ENCODE results near the gene ALX1. TPM values are rescaled to one million over a fixed set of nuclear protein-coding genes. Genes with fewer than 3 reads are reported as not detected.

ALX1 gene
- total and polyA plus RNA-seq, 2 donors (not counting 1 experiment from before 2014, with no cell fraction given): not detected

DNA sequence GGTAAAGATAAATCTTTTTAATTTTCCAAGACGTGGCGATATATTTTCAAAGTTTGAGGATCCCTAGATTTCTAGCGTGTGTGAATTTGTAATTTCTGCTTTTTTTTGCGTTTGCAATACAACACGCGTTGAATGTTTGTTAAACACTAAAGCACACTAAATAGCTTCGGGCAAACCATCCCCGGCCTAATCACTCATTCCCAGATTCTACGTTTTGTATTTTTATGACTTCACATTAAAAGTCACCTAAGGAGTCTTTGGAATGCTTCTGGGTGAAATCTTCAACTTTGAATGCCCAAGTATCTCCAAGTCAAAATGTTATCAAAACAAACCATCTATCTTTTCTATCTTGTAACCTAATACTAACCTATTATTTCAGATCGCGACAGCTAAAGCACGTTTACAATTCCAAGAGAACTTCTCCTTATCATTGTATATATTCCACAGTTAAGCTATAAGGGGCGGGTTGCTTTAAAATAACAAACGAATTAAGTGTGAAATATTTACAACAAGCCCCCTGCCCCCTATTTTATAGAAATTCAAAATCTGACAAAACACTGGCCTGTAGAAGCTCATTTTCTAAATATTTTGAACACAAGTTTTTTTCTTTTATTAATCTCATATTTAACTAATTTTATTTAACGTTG is 1.1 kb downstream of the ALX1 start:
- Histone ChIP-seq H3K4me2 (ENCODE audit: extremely low read depth, insufficient read depth, low read length) (no peak overlapping the region), H3K9ac (ENCODE audit: insufficient read depth, low read length) (no peak overlapping the region), H3K9me3 (ENCODE audit: control insufficient read depth, insufficient read depth, low read depth, low read length) (no peaks in the 10 kb centered on the region), H4K20me1 (ENCODE audit: control insufficient read depth, extremely low read depth, insufficient read depth, low read length) (no peaks in the 10 kb centered on the region), H3K4me1 (ENCODE audit: control insufficient read depth, extremely low read depth, insufficient read depth, low read length) (no peaks in the 10 kb centered on the region), H3K4me3 (replicated peaks in 1 of 4; ENCODE audit: control extremely low read depth in 1 of 4, insufficient read depth in 1 of 4, low read depth in 3 of 4, low read length in 4 of 4) (peak overlapping the region in 3 of 4 experiments; percentile 32 to 65 (median 52)), H3K36me3 (ENCODE audit: control insufficient read depth, insufficient read depth, low read length) (no peaks in the 10 kb centered on the region), H3K27me3 (ENCODE audit: control insufficient read depth, insufficient read depth, low read length) (peaks cover 14% of the 10 kb centered on the region), H3K27ac (ENCODE audit: insufficient read depth, low read length) (no peak overlapping the region), H2AFZ (ENCODE audit: low read length) (no peak overlapping the region), H3K79me2 (ENCODE audit: control insufficient read depth, insufficient read depth, low read length) (no peaks in the 10 kb centered on the region)
- TF ChIP-seq EZH2 (IDR thresholded peaks at IDR 0.05; ENCODE audit: low read length, missing control alignments): no peak
- TF ChIP-seq, protein P1, sequence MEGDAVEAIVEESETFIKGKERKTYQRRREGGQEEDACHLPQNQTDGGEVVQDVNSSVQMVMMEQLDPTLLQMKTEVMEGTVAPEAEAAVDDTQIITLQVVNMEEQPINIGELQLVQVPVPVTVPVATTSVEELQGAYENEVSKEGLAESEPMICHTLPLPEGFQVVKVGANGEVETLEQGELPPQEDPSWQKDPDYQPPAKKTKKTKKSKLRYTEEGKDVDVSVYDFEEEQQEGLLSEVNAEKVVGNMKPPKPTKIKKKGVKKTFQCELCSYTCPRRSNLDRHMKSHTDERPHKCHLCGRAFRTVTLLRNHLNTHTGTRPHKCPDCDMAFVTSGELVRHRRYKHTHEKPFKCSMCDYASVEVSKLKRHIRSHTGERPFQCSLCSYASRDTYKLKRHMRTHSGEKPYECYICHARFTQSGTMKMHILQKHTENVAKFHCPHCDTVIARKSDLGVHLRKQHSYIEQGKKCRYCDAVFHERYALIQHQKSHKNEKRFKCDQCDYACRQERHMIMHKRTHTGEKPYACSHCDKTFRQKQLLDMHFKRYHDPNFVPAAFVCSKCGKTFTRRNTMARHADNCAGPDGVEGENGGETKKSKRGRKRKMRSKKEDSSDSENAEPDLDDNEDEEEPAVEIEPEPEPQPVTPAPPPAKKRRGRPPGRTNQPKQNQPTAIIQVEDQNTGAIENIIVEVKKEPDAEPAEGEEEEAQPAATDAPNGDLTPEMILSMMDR (conservative IDR thresholded peaks at IDR 0.05 in 1 of 2, IDR thresholded peaks at IDR 0.05 in 1 of 2; ENCODE audit: low read depth in 1 of 2, low read length in 2 of 2): no peak
- DNase-seq (ENCODE audit: low read depth in 2 of 2): peak; percentile 4 to 39

DNA sequence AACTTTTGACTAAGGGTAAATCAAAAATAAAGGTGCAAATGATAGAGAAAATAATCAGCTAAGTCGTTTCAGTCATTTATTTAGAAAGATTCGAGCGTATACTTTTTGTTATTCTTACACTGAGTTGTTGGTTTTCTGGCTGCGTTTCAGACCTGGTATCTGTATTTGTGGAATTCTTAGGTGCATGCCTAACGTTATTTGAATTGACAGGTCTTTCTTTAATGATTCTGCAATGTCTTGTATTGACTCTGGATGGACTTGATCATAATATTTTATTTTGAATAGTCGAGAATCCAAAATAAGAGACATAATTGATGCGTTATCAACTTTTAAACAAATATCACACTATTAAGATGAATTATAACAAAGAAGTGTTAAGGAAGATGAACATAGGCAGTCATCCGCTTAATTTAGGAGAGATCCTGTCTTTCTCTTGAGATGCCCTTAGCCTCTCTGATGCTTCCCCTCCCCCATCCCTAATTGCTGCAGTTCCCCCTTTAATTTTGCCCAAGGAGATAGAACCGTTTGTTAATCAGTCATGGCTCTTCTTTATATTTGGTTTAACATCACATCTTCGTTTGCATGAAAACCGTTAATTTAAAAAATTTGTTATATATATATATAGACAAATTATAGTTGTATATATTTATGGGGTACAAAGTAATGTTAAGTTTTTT is 1.8 kb downstream of the ALX1 start:
- Histone ChIP-seq H3K79me2 (ENCODE audit: control insufficient read depth, insufficient read depth, low read length) (no peaks in the 10 kb centered on the region), H3K36me3 (ENCODE audit: control insufficient read depth, insufficient read depth, low read length) (no peaks in the 10 kb centered on the region), H3K4me1 (ENCODE audit: control insufficient read depth, extremely low read depth, insufficient read depth, low read length) (no peaks in the 10 kb centered on the region), H3K9ac (ENCODE audit: insufficient read depth, low read length) (no peak overlapping the region), H3K4me2 (ENCODE audit: extremely low read depth, insufficient read depth, low read length) (no peak overlapping the region), H3K27ac (ENCODE audit: insufficient read depth, low read length) (no peak overlapping the region), H4K20me1 (ENCODE audit: control insufficient read depth, extremely low read depth, insufficient read depth, low read length) (no peaks in the 10 kb centered on the region), H3K9me3 (ENCODE audit: control insufficient read depth, insufficient read depth, low read depth, low read length) (no peaks in the 10 kb centered on the region), H3K27me3 (ENCODE audit: control insufficient read depth, insufficient read depth, low read length) (peaks cover 14% of the 10 kb centered on the region), H2AFZ (ENCODE audit: low read length) (no peak overlapping the region), H3K4me3 (replicated peaks in 1 of 4; ENCODE audit: control extremely low read depth in 1 of 4, insufficient read depth in 1 of 4, low read depth in 3 of 4, low read length in 4 of 4) (no peak overlapping the region)
- DNase-seq (ENCODE audit: low read depth in 2 of 2): no peak
- no peak for TF ChIP-seq EZH2 (IDR thresholded peaks at IDR 0.05; ENCODE audit: low read length, missing control alignments)
- TF ChIP-seq, protein P1 (conservative IDR thresholded peaks at IDR 0.05 in 1 of 2, IDR thresholded peaks at IDR 0.05 in 1 of 2; ENCODE audit: low read depth in 1 of 2, low read length in 2 of 2): no peak

- no peaks in the 10 kb centered on the region for H3K36me3 ChIP-seq (ENCODE audit: control insufficient read depth, insufficient read depth, low read length)
- H3K4me3 ChIP-seq (replicated peaks in 1 of 4; ENCODE audit: control extremely low read depth in 1 of 4, insufficient read depth in 1 of 4, low read depth in 3 of 4, low read length in 4 of 4): no peak overlapping the region
- H3K4me1 ChIP-seq (ENCODE audit: control insufficient read depth, extremely low read depth, insufficient read depth, low read length): no peaks in the 10 kb centered on the region
- no peak overlapping the region for H3K4me2 ChIP-seq (ENCODE audit: extremely low read depth, insufficient read depth, low read length)
- H3K27ac ChIP-seq (ENCODE audit: insufficient read depth, low read length): no peak overlapping the region
- H3K9ac ChIP-seq (ENCODE audit: insufficient read depth, low read length): no peak overlapping the region
- no peaks in the 10 kb centered on the region for H3K9me3 ChIP-seq (ENCODE audit: control insufficient read depth, insufficient read depth, low read depth, low read length)
- H2AFZ ChIP-seq (ENCODE audit: low read length): no peak overlapping the region
- H3K79me2 ChIP-seq (ENCODE audit: control insufficient read depth, insufficient read depth, low read length): no peaks in the 10 kb centered on the region
- H4K20me1 ChIP-seq (ENCODE audit: control insufficient read depth, extremely low read depth, insufficient read depth, low read length): no peaks in the 10 kb centered on the region
- TF ChIP-seq, protein P1 (conservative IDR thresholded peaks at IDR 0.05 in 1 of 2, IDR thresholded peaks at IDR 0.05 in 1 of 2; ENCODE audit: low read depth in 1 of 2, low read length in 2 of 2): no peak
- no peak for TF ChIP-seq EZH2 (IDR thresholded peaks at IDR 0.05; ENCODE audit: low read length, missing control alignments)
- no peak for DNase-seq (ENCODE audit: low read depth in 2 of 2)
- H3K27me3 ChIP-seq (ENCODE audit: control insufficient read depth, insufficient read depth, low read length): peaks cover 14% of the 10 kb centered on the region
Observed at GRCh38 chr12:85283560-85283959, 3.5 kb downstream of the ALX1 start.

Measured in fibroblast of lung (primary cell).